Thyroid gland (tissue), 4 donors: ENCODE data around the gene TENT4B.

Experiments used
- CTCF ChIP-seq, 6 experiments: fragments of 200-600 bp in 3 of 6; fragments of 450-650 bp in 3 of 6; sonication (generic) in 3 of 6; IDR thresholded peaks; one replicate each; pipeline ENCODE4 v1.5.1; 2016 to 2019; ENCODE audit warnings: antibody characterized with exemption in 6 of 6, mild to moderate bottlenecking in 2 of 6, inconsistent platforms in 1 of 6, moderate library complexity in 1 of 6
- POLR2A ChIP-seq, 2 donors: fragments of 450-650 bp; IDR thresholded peaks; one replicate each; pipeline ENCODE4 v1.6.1; 2017; ENCODE audit warnings: antibody characterized with exemption in 2 of 2, mild to moderate bottlenecking in 2 of 2, moderate library complexity in 1 of 2

GRCh38 chr16:50154420-50154950, 1.4 kb downstream of the TENT4B start:
- TF ChIP-seq CTCF (IDR thresholded peaks at IDR 0.05) (no peak), POLR2A (IDR thresholded peaks at IDR 0.05) (no peak)
